Hepatocyte (in vitro differentiated cells): ENCODE results near the gene IL13RA1. TPM values are rescaled to one million over a fixed set of nuclear protein-coding genes. Genes with fewer than 3 reads are reported as not detected.

Source experiments
- DNase-seq: peaks from one replicate; pipeline ENCODE4 v3.0.0-alpha.2; 2016; ENCODE audit warnings: low spot score
- H2AFZ ChIP-seq: fragments of 200-600 bp; sonication (generic); 2 replicates; pipeline ENCODE4 v1.6.0; 2016; ENCODE audit warnings: antibody characterized with exemption, mild to moderate bottlenecking
- H3K27ac ChIP-seq: fragments of 200-600 bp; sonication (generic); 2 replicates; pipeline ENCODE4 v1.5.1; 2016; ENCODE audit warnings: mild to moderate bottlenecking
- H3K27me3 ChIP-seq: fragments of 200-600 bp; sonication (generic); 2 replicates; pipeline ENCODE4 v1.6.1; 2016
- H3K36me3 ChIP-seq: fragments of 200-600 bp; sonication (generic); replicated peaks from 2 replicates; pipeline ENCODE4 v1.5.1; 2016; ENCODE audit warnings: low read depth; ENCODE audit not compliant: insufficient read depth
- H3K4me1 ChIP-seq: fragments of 200-600 bp; sonication (generic); 2 replicates; pipeline ENCODE4 v1.5.1; 2016; ENCODE audit warnings: mild to moderate bottlenecking, moderate library complexity; ENCODE audit not compliant: insufficient read depth
- H3K4me2 ChIP-seq: fragments of 200-600 bp; sonication (generic); 2 replicates; pipeline ENCODE4 v1.6.0; 2016
- H3K4me3 ChIP-seq: fragments of 200-600 bp; sonication (generic); 2 replicates; pipeline ENCODE4 v1.5.1; 2016; ENCODE audit warnings: mild to moderate bottlenecking
- H3K79me2 ChIP-seq: fragments of 200-600 bp; sonication (generic); 2 replicates; pipeline ENCODE4 v1.6.0; 2017; ENCODE audit warnings: mild to moderate bottlenecking
- H3K9me2 ChIP-seq: fragments of 200-600 bp; sonication (generic); replicated peaks from 2 replicates; pipeline ENCODE4 v1.6.0; 2017; ENCODE audit warnings: mild to moderate bottlenecking; ENCODE audit not compliant: insufficient read depth
- H3K9me3 ChIP-seq: fragments of 200-600 bp; sonication (generic); 2 replicates; pipeline ENCODE4 v1.5.1; 2016; ENCODE audit warnings: low read depth, mild to moderate bottlenecking
- H4K20me1 ChIP-seq: fragments of 200-600 bp; sonication (generic); 2 replicates; pipeline ENCODE4 v1.6.0; 2016; ENCODE audit warnings: mild to moderate bottlenecking; ENCODE audit not compliant: insufficient read depth, poor library complexity, severe bottlenecking
- EZH2 ChIP-seq: fragments of 200-600 bp; sonication (generic); IDR thresholded peaks from 2 replicates; pipeline ENCODE4 v1.6.1; 2016; ENCODE audit warnings: antibody characterized with exemption, mild to moderate bottlenecking, borderline replicate concordance
- EZH2phosphoT487 ChIP-seq: fragments of 200-600 bp; sonication (generic); IDR thresholded peaks from one replicate; pipeline ENCODE4 v1.6.1; 2018; ENCODE audit warnings: antibody characterized with exemption, mild to moderate bottlenecking, low read depth, moderate library complexity; ENCODE audit not compliant: unreplicated experiment, severe bottlenecking
- WGBS: methylation state at CpG from one replicate; pipeline ENCODE4 v1.1.6; 2016; ENCODE audit warnings: low lambda C conversion rate; ENCODE audit errors: missing lambda C conversion rate; 5-methylcytosine and 5-hydroxymethylcytosine counted together
- polyA plus RNA-seq: library from polyadenylated mRNA; unstranded; fragments of >200 nt; fragmentation: Nextera tagmentation; extraction: Ambion mirVana; gene quantifications from 2 replicates; pipeline ENCODE4 v1.2.1, GENCODE V29; 2016
- total RNA-seq: library from RNA; depleted of rRNA; stranded (reverse); fragments of >200 nt; gene quantifications from 2 replicates; pipeline ENCODE4 v1.2.3, GENCODE V29; 2014
- TF ChIP-seq, protein P1 (sequence below): fragments of 200-600 bp; sonication (generic); IDR thresholded peaks from 2 replicates; pipeline ENCODE4 v1.5.1; 2016; ENCODE audit warnings: antibody characterized with exemption, mild to moderate bottlenecking; ENCODE audit not compliant: poor library complexity

The IL13RA1 gene
- total and polyA plus RNA-seq, 2 experiments from 2014 or later, result 27.2 to 40.9 TPM

DNA sequence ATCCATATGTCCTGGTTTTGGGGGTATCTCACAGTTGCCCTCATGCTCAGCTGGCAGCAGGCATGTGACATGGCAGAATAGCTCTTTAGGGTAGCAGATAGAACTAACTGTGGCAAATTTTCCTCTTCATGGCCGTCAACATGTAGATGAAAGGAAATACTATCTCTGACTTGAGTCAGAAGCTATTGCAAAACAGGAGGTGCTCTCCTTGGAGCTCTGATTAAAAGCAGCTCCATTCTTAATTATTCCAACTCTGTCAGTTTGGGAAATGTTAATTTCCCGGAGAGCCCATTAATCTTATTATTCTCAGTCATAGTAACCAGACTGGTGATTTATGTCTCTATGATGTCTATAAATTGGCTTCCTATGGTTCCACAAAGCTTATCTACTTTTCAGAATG lies 18.2 kb downstream of the IL13RA1 start:
- TF ChIP-seq EZH2 (no peak), EZH2phosphoT487 (no peak)
- TF ChIP-seq, protein P1, sequence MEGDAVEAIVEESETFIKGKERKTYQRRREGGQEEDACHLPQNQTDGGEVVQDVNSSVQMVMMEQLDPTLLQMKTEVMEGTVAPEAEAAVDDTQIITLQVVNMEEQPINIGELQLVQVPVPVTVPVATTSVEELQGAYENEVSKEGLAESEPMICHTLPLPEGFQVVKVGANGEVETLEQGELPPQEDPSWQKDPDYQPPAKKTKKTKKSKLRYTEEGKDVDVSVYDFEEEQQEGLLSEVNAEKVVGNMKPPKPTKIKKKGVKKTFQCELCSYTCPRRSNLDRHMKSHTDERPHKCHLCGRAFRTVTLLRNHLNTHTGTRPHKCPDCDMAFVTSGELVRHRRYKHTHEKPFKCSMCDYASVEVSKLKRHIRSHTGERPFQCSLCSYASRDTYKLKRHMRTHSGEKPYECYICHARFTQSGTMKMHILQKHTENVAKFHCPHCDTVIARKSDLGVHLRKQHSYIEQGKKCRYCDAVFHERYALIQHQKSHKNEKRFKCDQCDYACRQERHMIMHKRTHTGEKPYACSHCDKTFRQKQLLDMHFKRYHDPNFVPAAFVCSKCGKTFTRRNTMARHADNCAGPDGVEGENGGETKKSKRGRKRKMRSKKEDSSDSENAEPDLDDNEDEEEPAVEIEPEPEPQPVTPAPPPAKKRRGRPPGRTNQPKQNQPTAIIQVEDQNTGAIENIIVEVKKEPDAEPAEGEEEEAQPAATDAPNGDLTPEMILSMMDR, result no peak
- Histone ChIP-seq H3K79me2 (peaks cover 5% of the 10 kb centered on the region), H3K27me3 (no peaks in the 10 kb centered on the region), H3K36me3 (no peaks in the 10 kb centered on the region), H3K27ac (no peak overlapping the region), H3K9me2 (no peaks in the 10 kb centered on the region), H2AFZ (no peak overlapping the region), H3K9me3 (no peaks in the 10 kb centered on the region), H4K20me1 (no peaks in the 10 kb centered on the region), H3K4me2 (no peak overlapping the region), H3K4me1 (no peaks in the 10 kb centered on the region), H3K4me3 (no peak overlapping the region)
- no peak for DNase-seq
- WGBS, result 68% methylated on average over 2 of the region's 2 CpGs

DNA sequence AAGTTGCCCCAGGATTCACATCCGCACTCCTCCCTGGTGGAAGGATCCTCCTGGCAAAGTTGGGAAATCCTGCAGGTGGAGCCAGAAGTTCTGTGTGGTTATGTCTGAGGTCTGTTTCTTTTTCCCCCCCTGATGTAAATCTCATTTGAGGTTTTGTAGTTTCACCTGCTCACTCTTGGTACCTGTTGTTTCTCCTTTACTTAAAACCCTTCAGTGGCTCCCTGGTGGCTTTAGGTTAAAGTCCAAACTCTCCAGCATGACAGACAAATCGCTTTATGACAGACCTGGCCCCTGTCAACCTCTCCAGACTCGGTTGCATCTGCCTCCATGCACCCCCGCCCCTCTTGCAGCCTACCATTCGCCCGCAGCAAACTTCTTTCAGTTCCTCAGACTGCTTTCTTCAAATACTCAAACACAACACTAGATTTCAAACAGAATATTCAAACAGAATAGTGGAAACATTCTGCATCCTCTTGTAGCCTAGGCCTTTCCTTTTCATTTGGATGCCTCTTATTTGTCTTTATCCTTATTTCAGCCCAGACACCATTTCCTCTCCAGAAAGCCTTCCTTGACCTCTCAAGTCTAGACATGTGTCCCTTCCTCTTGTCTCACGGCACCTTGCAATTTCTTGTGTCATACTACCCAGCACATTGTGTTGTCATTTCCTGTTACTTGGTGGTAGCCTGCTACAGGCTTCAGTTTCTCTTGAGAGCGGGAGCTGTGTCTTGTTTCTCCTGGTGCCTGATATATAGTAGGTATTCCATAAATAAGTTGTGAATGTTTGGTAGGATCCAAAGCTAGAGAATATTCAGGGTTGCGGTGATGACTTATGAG lies 24.8 kb downstream of the IL13RA1 start:
- H3K27ac ChIP-seq, result no peak overlapping the region

DNA sequence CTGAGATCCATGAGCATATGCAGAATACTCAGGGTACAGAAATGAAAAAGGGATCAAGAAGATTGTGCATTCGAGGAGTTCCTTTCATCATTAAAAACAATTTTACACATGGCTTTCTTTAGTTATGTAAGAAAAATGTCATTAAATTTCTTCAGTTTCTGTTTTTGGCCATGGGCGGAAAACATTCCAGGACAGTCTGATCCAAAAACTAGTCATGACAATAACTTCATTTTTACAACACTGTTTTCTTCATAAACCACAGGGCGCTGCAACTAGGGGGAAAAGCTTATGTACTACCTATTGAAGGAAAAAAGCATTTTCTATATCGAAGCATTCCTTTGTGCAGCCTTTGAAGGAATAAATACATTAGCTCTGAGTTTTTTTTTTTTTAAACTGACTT lies 28.2 kb downstream of the IL13RA1 start:
- Histone ChIP-seq H3K4me2 (no peak overlapping the region), H3K36me3 (no peaks in the 10 kb centered on the region), H3K9me2 (no peaks in the 10 kb centered on the region), H3K4me1 (no peaks in the 10 kb centered on the region), H3K27me3 (no peaks in the 10 kb centered on the region), H3K9me3 (no peaks in the 10 kb centered on the region), H3K27ac (no peak overlapping the region), H3K79me2 (no peaks in the 10 kb centered on the region), H2AFZ (no peak overlapping the region), H4K20me1 (no peaks in the 10 kb centered on the region), H3K4me3 (no peak overlapping the region)
- TF ChIP-seq, protein P1, result no peak
- TF ChIP-seq EZH2phosphoT487 (no peak), EZH2 (no peak)
- WGBS, result 82% methylated on average over 4 of the region's 4 CpGs
- no peak for DNase-seq

More for the DNA sequence above, 24.8 kb downstream of the IL13RA1 start:
- Histone ChIP-seq H2AFZ (no peak overlapping the region), H3K36me3 (no peaks in the 10 kb centered on the region), H3K4me2 (no peak overlapping the region), H3K79me2 (no peaks in the 10 kb centered on the region), H3K9me2 (no peaks in the 10 kb centered on the region), H4K20me1 (no peaks in the 10 kb centered on the region), H3K9me3 (no peaks in the 10 kb centered on the region), H3K4me1 (no peaks in the 10 kb centered on the region), H3K27me3 (no peaks in the 10 kb centered on the region), H3K4me3 (no peak overlapping the region)
- TF ChIP-seq, protein P1, result no peak
- WGBS, result 73% methylated on average over 9 of the region's 9 CpGs
- no peak for DNase-seq
